ENCODE measurements around the gene KIAA1217.

The KIAA1217 gene

DNA sequence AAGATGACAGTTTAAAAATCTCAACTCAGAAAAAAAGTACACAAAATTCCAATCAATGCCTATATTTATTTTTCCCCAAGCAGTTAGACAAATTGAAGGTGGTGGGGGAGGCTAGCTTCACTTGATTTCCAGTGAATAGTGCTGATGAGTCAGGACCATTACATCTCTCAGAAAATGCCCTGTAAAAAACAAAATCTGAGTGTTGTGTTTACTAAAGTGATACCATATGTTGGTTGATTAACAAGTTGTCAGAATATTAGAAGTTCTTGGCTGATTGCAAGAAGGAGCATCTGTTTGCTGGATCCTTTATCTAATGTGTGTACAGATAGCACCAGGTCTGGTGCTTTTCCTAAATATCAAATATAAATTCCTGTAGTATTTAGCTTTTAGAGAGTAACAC, 31.3 kb upstream of the KIAA1217 start:
- Histone ChIP-seq H3K9me3 (ENCODE audit: insufficient read depth, low read depth, low read length) (peaks cover 8% of the 10 kb centered on the region; the same call in 1 of the 2 replicates), H3K9me2 (replicated peaks; ENCODE audit: low read depth, low read length) (no peaks in the 10 kb centered on the region)
- TF ChIP-seq, protein P1, sequence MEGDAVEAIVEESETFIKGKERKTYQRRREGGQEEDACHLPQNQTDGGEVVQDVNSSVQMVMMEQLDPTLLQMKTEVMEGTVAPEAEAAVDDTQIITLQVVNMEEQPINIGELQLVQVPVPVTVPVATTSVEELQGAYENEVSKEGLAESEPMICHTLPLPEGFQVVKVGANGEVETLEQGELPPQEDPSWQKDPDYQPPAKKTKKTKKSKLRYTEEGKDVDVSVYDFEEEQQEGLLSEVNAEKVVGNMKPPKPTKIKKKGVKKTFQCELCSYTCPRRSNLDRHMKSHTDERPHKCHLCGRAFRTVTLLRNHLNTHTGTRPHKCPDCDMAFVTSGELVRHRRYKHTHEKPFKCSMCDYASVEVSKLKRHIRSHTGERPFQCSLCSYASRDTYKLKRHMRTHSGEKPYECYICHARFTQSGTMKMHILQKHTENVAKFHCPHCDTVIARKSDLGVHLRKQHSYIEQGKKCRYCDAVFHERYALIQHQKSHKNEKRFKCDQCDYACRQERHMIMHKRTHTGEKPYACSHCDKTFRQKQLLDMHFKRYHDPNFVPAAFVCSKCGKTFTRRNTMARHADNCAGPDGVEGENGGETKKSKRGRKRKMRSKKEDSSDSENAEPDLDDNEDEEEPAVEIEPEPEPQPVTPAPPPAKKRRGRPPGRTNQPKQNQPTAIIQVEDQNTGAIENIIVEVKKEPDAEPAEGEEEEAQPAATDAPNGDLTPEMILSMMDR (conservative IDR thresholded peaks at IDR 0.05; ENCODE audit: low read length): no peak
- no peak for TF ChIP-seq EZH2phosphoT487 (IDR thresholded peaks at IDR 0.05; ENCODE audit: borderline replicate concordance)

DNA sequence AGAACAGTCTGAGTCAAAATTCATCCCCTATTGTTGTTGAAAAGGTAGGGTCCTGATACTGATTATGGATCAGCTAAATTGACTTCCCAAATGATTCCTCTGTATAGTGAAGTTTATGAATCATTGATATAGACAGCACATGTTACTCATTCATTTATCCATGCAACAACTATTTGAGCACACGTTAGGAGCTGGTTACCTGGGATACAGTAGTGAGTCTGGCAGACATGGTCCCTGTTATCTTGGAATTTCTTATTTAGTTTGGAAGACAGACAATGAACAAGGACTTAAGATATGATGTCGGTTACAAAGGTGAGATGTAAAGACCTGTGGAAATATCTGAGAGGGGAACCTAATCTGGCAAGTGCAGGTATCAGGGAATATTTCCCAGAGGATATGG, 28.0 kb upstream of the KIAA1217 start:
- Histone ChIP-seq H3K4me1 (ENCODE audit: insufficient read depth, low read length, poor library complexity, severe bottlenecking) (no peaks in the 10 kb centered on the region), H3K9me3 (ENCODE audit: insufficient read depth, low read depth, low read length) (peaks cover 8% of the 10 kb centered on the region; the same call in 1 of the 2 replicates), H3F3A (ENCODE audit: low read depth) (no peaks in the 10 kb centered on the region), H3K9me2 (replicated peaks; ENCODE audit: low read depth, low read length) (no peaks in the 10 kb centered on the region), H4K20me1 (ENCODE audit: insufficient read depth, low read length, poor library complexity, severe bottlenecking) (no peaks in the 10 kb centered on the region), H3K79me2 (ENCODE audit: insufficient read depth, low read length) (no peaks in the 10 kb centered on the region), H3K36me3 (ENCODE audit: insufficient read depth, low read length) (no peaks in the 10 kb centered on the region), H3K27me3 (ENCODE audit: insufficient read depth, low read length, poor library complexity, severe bottlenecking) (no peaks in the 10 kb centered on the region), H3K9ac (ENCODE audit: low read depth, low read length, poor library complexity, severe bottlenecking) (no peak overlapping the region), H3K4me3 (ENCODE audit: low read length, poor library complexity, severe bottlenecking) (no peak overlapping the region), H3K4me2 (ENCODE audit: low read depth, low read length, poor library complexity, severe bottlenecking) (no peak overlapping the region), H2AFZ (ENCODE audit: low read length) (no peak overlapping the region)
- TF ChIP-seq, protein P1 (conservative IDR thresholded peaks at IDR 0.05; ENCODE audit: low read length): no peak
- no peak for TF ChIP-seq EZH2phosphoT487 (IDR thresholded peaks at IDR 0.05; ENCODE audit: borderline replicate concordance)

More for the DNA sequence above, 31.3 kb upstream of the KIAA1217 start:
- no peak overlapping the region for H3K4me3 ChIP-seq (ENCODE audit: low read length, poor library complexity, severe bottlenecking)
- no peak overlapping the region for H3K4me2 ChIP-seq (ENCODE audit: low read depth, low read length, poor library complexity, severe bottlenecking)
- H3K36me3 ChIP-seq (ENCODE audit: insufficient read depth, low read length): no peaks in the 10 kb centered on the region
- H3K9ac ChIP-seq (ENCODE audit: low read depth, low read length, poor library complexity, severe bottlenecking): no peak overlapping the region
- no peaks in the 10 kb centered on the region for H3K27me3 ChIP-seq (ENCODE audit: insufficient read depth, low read length, poor library complexity, severe bottlenecking)
- H2AFZ ChIP-seq (ENCODE audit: low read length): no peak overlapping the region
- no peaks in the 10 kb centered on the region for H4K20me1 ChIP-seq (ENCODE audit: insufficient read depth, low read length, poor library complexity, severe bottlenecking)
- no peaks in the 10 kb centered on the region for H3K4me1 ChIP-seq (ENCODE audit: insufficient read depth, low read length, poor library complexity, severe bottlenecking)
- H3K79me2 ChIP-seq (ENCODE audit: insufficient read depth, low read length): no peaks in the 10 kb centered on the region
- H3F3A ChIP-seq (ENCODE audit: low read depth): no peaks in the 10 kb centered on the region

DNA sequence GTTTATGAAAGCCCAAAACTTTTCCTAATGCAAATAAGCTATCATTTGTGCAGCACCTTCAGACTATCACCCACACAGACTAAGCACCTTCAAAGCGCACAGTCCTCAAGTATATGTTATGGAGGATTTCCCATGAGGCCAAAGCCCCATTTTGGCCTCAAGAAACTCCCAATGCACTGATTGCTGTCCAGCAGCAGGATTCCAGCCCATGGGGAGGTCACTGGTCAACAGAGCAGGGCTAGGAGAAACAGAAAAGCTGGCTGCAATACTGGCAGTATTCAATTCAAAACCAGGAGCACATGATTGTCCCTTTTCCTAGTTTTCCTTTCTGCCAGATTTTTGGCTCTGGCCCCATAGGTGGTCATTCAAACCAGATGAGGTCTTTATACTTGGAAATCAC, 24.5 kb upstream of the KIAA1217 start:
- Histone ChIP-seq H3K9me3 (ENCODE audit: insufficient read depth, low read depth, low read length) (no peaks in the 10 kb centered on the region), H3F3A (ENCODE audit: low read depth) (no peaks in the 10 kb centered on the region), H3K9me2 (replicated peaks; ENCODE audit: low read depth, low read length) (no peaks in the 10 kb centered on the region), H2AFZ (ENCODE audit: low read length) (no peak overlapping the region), H3K4me1 (ENCODE audit: insufficient read depth, low read length, poor library complexity, severe bottlenecking) (no peaks in the 10 kb centered on the region), H3K9ac (ENCODE audit: low read depth, low read length, poor library complexity, severe bottlenecking) (no peak overlapping the region), H3K36me3 (ENCODE audit: insufficient read depth, low read length) (no peaks in the 10 kb centered on the region), H3K79me2 (ENCODE audit: insufficient read depth, low read length) (no peaks in the 10 kb centered on the region), H3K4me2 (ENCODE audit: low read depth, low read length, poor library complexity, severe bottlenecking) (no peak overlapping the region), H4K20me1 (ENCODE audit: insufficient read depth, low read length, poor library complexity, severe bottlenecking) (no peaks in the 10 kb centered on the region), H3K4me3 (ENCODE audit: low read length, poor library complexity, severe bottlenecking) (no peak overlapping the region), H3K27me3 (ENCODE audit: insufficient read depth, low read length, poor library complexity, severe bottlenecking) (no peaks in the 10 kb centered on the region)
- TF ChIP-seq EZH2phosphoT487 (IDR thresholded peaks at IDR 0.05; ENCODE audit: borderline replicate concordance): no peak
- TF ChIP-seq, protein P1 (conservative IDR thresholded peaks at IDR 0.05; ENCODE audit: low read length): no peak
